CD8-positive, alpha-beta memory T cell (primary cell): ENCODE measurements around the gene LPGAT1. TPM values are rescaled to one million over a fixed set of nuclear protein-coding genes. Genes with fewer than 3 reads are reported as not detected.
A peak's percentile ranks its signal among the peaks of the same experiment; 100 is the strongest.

Experiments
- CTCF ChIA-PET: fragments of 350-600 bp; sonication (Branson Sonifier 250); formaldehyde crosslinking; loops from one replicate; lab custom pipeline; 2021; ENCODE audit warnings: antibody characterized with exemption; lab: Charles Lee
- POLR2A ChIA-PET: fragments of 350-600 bp; sonication (Branson Sonifier 250); formaldehyde crosslinking; loops from one replicate; lab custom pipeline; 2021; ENCODE audit warnings: antibody characterized with exemption; lab: Charles Lee
- DNase-seq, 5 donors: peaks; one replicate each; pipeline versions ENCODE4 v3.0.0 to v3.0.0-alpha.2; 2020 to 2022; ENCODE audit warnings: mixed read lengths in 1 of 5
- H3K27ac ChIP-seq: one replicate; pipeline ENCODE4 v1.7.0; 2013; ENCODE audit warnings: low read depth, mild to moderate bottlenecking, low read length, moderate library complexity
- H3K27me3 ChIP-seq: 2 replicates; pipeline ENCODE4 v1.7.0; 2013; ENCODE audit warnings: low read length, mild to moderate bottlenecking; ENCODE audit not compliant: insufficient read depth, poor library complexity, severe bottlenecking
- H3K36me3 ChIP-seq: 2 replicates; pipeline ENCODE4 v1.7.0; 2013; ENCODE audit warnings: mild to moderate bottlenecking, low read length, moderate library complexity; ENCODE audit not compliant: insufficient read depth
- H3K4me1 ChIP-seq: 2 replicates; pipeline ENCODE4 v1.7.0; 2013; ENCODE audit warnings: mild to moderate bottlenecking, low read length, moderate library complexity; ENCODE audit not compliant: insufficient read depth
- H3K4me3 ChIP-seq: 2 replicates; pipeline ENCODE4 v1.7.0; 2013; ENCODE audit warnings: mild to moderate bottlenecking, low read length
- H3K9me3 ChIP-seq: 2 replicates; pipeline ENCODE4 v1.7.0; 2013; ENCODE audit warnings: mild to moderate bottlenecking, low read length
- H3K27ac Mint-ChIP-seq, 8 donors: one replicate each; pipeline ENCODE4 v1.8.0; 2020 to 2021; ENCODE audit warnings: mixed read lengths in 8 of 8, mild to moderate bottlenecking in 6 of 8, inconsistent platforms in 3 of 8, moderate library complexity in 3 of 8
- H3K27me3 Mint-ChIP-seq, 2 donors: one replicate each; pipeline ENCODE4 v1.8.0; 2020 to 2021; ENCODE audit warnings: mixed read lengths in 2 of 2, mild to moderate bottlenecking in 1 of 2, moderate library complexity in 1 of 2
- H3K36me3 Mint-ChIP-seq, 3 donors: one replicate each; pipeline ENCODE4 v1.8.0; 2020 to 2021; ENCODE audit warnings: mixed read lengths in 3 of 3, inconsistent platforms in 1 of 3, mild to moderate bottlenecking in 1 of 3
- H3K4me1 Mint-ChIP-seq, 3 donors: one replicate each; pipeline ENCODE4 v1.8.0; 2020 to 2021; ENCODE audit warnings: mixed read lengths in 3 of 3, inconsistent platforms in 1 of 3, mild to moderate bottlenecking in 1 of 3
- H3K4me3 Mint-ChIP-seq, 7 donors: one replicate each; pipeline ENCODE4 v1.8.0; 2020 to 2021; ENCODE audit warnings: mixed read lengths in 7 of 7, mild to moderate bottlenecking in 6 of 7, moderate library complexity in 4 of 7, inconsistent platforms in 2 of 7
- H3K9me3 Mint-ChIP-seq, 5 donors: one replicate each; pipeline ENCODE4 v1.8.0; 2020 to 2022; ENCODE audit warnings: mixed read lengths in 5 of 5, mild to moderate bottlenecking in 3 of 5, moderate library complexity in 2 of 5, inconsistent platforms in 1 of 5
- polyA plus RNA-seq: library from polyadenylated mRNA; unstranded; fragments of 300-500 nt; fragmentation: Illumina TruSeq; gene quantifications from one replicate; pipeline ENCODE4 v1.2.3, GENCODE V29; 2021
- total RNA-seq, 2 experiments: library from RNA; stranded (reverse); gene quantifications; one replicate each; pipeline ENCODE4 v1.2.3, GENCODE V29; 2021

The LPGAT1 gene
- total and polyA plus RNA-seq, 3 experiments from 2014 or later: 25.3 to 28.9 (median 25.4) TPM

DNA sequence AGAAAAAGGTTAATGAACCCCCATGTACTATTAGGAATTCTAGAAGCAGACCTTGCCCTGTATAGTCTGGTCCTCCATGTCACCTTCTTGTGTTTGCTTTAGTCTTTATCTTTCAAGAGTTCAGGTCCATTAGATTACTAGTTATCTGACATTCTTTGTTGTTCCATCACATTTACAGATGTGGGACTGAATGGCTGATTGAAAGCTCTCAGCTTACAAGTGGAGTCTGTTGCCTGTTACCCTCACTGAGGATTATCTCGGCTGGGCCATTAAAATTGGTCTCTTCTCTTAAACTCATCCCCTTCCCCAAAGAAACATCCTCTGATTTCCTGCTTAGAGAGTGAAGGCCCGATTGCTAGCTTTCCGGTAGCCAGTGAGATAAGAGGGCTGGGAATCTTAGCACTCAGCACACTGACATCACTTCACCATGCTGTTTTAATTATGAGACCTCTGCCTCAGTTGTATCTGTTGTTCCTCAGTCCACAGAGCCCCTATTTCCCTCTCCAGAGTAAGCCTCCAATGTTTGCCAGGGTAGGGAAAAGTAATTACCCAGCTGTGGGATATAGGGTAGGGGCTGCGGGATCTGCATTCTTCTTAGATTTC, 76.8 kb downstream of the LPGAT1 start:
- no peaks in the 10 kb centered on the region for H3K27me3 Mint-ChIP-seq
- peaks cover 3 to 5% (median 4%) of the 10 kb centered on the region in 3 donors for H3K4me1 Mint-ChIP-seq
- Histone ChIP-seq H3K4me1 (no peaks in the 10 kb centered on the region), H3K27me3 (no peaks in the 10 kb centered on the region), H3K9me3 (no peaks in the 10 kb centered on the region), H3K36me3 (peaks cover 10% of the 10 kb centered on the region), H3K27ac (no peak overlapping the region), H3K4me3 (no peak overlapping the region)
- no peak overlapping the region for H3K4me3 Mint-ChIP-seq
- POLR2A ChIA-PET: no interaction called here
- no peaks in the 10 kb centered on the region for H3K9me3 Mint-ChIP-seq
- H3K27ac Mint-ChIP-seq: peak overlapping the region in 2 of 8 donors; percentile 12 to 64
- DNase-seq: no peak
- H3K36me3 Mint-ChIP-seq: peaks cover 0 to 44% (median 11%) of the 10 kb centered on the region in 3 donors
- CTCF ChIA-PET: no interaction called here

DNA sequence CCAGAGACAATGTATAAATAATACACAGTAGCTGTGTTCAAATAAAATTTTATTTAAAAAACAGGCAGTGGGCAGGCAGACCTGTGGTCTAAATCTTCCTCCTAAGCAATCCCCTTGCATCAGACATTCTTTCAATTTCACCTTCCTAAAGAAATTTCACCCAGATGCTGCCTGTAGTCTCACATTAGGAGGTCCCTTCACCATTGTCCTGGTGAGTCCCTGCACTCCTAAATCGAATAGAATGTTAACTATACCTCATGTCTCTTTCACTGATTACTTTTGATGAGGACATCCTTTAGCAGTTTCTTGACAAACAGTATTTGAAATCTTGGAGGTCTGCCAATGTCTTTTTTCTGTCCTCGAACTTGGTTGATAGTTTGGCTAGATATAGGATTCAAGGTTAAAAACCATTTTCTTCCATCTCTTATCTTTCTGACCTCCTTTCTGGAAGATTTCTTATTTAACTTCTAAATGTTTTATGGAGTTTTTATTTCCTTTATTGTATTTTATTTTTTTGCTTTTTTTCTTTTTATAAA, 77.5 kb downstream of the LPGAT1 start:
- Histone ChIP-seq H3K27me3 (no peaks in the 10 kb centered on the region), H3K36me3 (peaks cover 11% of the 10 kb centered on the region), H3K27ac (no peak overlapping the region), H3K4me1 (no peaks in the 10 kb centered on the region), H3K9me3 (no peaks in the 10 kb centered on the region), H3K4me3 (no peak overlapping the region)
- Mint-ChIP-seq H3K36me3 (peaks cover 0 to 43% (median 11%) of the 10 kb centered on the region in 3 donors), H3K27ac (peak overlapping the region in 4 of 8 donors; percentile 12 to 72 (median 33)), H3K4me1 (peaks cover 3 to 5% (median 4%) of the 10 kb centered on the region in 3 donors), H3K9me3 (no peaks in the 10 kb centered on the region), H3K4me3 (no peak overlapping the region), H3K27me3 (no peaks in the 10 kb centered on the region)
- no peak for DNase-seq
- ChIA-PET POLR2A (no interaction called here), CTCF (no interaction called here)

DNA sequence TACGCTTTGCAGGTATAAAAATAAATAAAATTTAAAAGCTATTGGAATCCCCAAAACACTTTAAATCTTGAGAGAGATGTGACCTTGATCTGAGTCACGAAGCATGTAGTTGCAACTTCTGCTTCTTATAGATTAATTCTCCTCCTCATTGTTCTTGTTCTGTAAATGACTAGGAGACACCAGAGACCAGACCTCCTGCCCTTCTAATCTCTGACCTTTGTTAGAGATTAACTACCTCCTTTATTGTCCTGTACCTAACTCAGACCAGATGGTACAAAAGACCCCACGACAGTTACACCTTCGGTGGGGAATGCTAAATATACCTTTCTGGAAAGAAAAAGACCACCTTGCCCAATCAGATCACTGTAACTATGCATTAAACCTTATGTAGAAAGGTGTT, 78.2 kb downstream of the LPGAT1 start:
- Histone ChIP-seq H3K4me3 (no peak overlapping the region), H3K9me3 (no peaks in the 10 kb centered on the region), H3K36me3 (peaks cover 11% of the 10 kb centered on the region), H3K27ac (no peak overlapping the region), H3K4me1 (no peaks in the 10 kb centered on the region), H3K27me3 (no peaks in the 10 kb centered on the region)
- Mint-ChIP-seq H3K4me1 (peaks cover 3 to 5% (median 4%) of the 10 kb centered on the region in 3 donors), H3K27me3 (no peaks in the 10 kb centered on the region), H3K4me3 (no peak overlapping the region), H3K27ac (no peak overlapping the region), H3K36me3 (peaks cover 0 to 41% (median 8%) of the 10 kb centered on the region in 3 donors), H3K9me3 (no peaks in the 10 kb centered on the region)
- ChIA-PET POLR2A (no interaction called here), CTCF (interaction anchor here (1.2 kb wide), 1 partner anchor 12 kb away, joined by 3 read pairs; no protein-coding TSS in a partner anchor)
- DNase-seq: no peak

DNA sequence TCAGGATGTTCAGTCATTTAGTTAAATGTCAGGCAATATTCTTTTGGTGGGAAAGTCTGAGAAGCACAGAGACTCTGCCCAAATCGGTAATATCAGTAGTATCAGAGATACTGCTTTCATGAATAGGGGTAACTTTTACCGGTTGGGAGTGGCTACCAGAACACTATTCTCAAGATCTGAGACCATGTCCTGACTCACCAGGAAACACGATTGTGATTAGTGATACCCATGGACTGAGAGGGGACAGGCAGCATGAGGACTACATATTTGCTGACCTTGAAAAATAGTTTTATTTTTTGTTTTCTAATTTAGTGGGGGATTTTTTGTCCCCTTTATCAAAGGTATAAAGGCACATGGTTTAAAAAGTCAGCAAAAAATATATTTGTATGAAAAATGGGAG, 79.1 kb downstream of the LPGAT1 start:
- Histone ChIP-seq H3K4me3 (no peak overlapping the region), H3K27me3 (no peaks in the 10 kb centered on the region), H3K9me3 (no peaks in the 10 kb centered on the region), H3K36me3 (peaks cover 11% of the 10 kb centered on the region), H3K4me1 (no peaks in the 10 kb centered on the region), H3K27ac (no peak overlapping the region)
- H3K27me3 Mint-ChIP-seq: no peaks in the 10 kb centered on the region
- no peak overlapping the region for H3K4me3 Mint-ChIP-seq
- no peak for DNase-seq
- peak overlapping the region in 2 of 8 donors; percentile 58 to 72 for H3K27ac Mint-ChIP-seq
- peaks cover 0 to 43% (median 7%) of the 10 kb centered on the region in 3 donors for H3K36me3 Mint-ChIP-seq
- H3K9me3 Mint-ChIP-seq: no peaks in the 10 kb centered on the region
- CTCF ChIA-PET: interaction anchor here (1.2 kb wide), 1 partner anchor 13 kb away, joined by 3 read pairs; no protein-coding TSS in a partner anchor
- H3K4me1 Mint-ChIP-seq: peaks cover 3 to 5% (median 4%) of the 10 kb centered on the region in 3 donors
- POLR2A ChIA-PET: no interaction called here

DNA sequence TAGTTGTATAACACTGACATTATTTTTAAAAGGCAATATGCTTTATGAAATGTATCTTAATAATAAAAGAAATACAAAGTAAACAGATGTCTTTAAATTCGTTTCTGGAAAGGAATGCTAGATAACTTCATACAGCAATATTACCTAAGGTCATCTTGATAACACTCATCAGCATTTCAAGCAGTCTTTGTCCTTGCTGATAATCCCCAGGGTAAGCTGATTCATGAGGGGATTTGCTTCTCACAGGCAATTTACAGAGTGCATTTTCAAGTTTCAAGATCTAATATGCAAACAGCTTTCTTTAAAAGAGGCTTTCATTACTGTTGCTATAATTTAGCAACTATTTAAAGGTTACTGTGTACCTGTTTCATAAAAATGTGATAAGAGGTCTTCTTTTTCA, 80.0 kb downstream of the LPGAT1 start:
- peaks cover 0 to 43% (median 7%) of the 10 kb centered on the region in 3 donors for H3K36me3 Mint-ChIP-seq
- CTCF ChIA-PET: interaction anchor here (2.4 kb wide), 1 partner anchor 11 kb away, joined by 7 read pairs; no protein-coding TSS in a partner anchor
- POLR2A ChIA-PET: no interaction called here

DNA sequence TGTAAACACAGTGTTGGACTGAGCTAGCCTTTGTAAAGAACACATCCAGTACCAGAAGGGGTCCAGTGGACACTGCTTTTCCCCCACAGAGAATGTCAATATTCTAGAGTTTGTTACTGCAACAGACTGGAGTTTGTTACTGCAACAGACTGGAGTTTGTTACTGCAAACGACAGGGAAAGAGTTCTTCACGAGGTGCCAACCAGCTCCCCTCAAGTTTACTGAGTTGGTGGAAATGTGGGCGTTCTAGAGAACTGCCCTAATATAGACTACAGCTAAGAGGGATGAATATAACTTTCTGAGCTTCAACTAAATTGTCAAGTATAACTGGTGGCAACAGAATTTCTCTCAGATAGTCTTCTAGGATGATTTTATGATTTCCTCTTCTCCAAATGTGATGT, 81.3 kb downstream of the LPGAT1 start:
- Histone ChIP-seq H3K9me3 (no peaks in the 10 kb centered on the region), H3K36me3 (peaks cover 11% of the 10 kb centered on the region), H3K4me3 (no peak overlapping the region), H3K27ac (no peak overlapping the region), H3K4me1 (no peaks in the 10 kb centered on the region), H3K27me3 (no peaks in the 10 kb centered on the region)
- peaks cover 0 to 40% (median 7%) of the 10 kb centered on the region in 3 donors for H3K36me3 Mint-ChIP-seq
- H3K27ac Mint-ChIP-seq: no peak overlapping the region
- H3K4me1 Mint-ChIP-seq: peaks cover 3 to 5% (median 4%) of the 10 kb centered on the region in 3 donors
- ChIA-PET CTCF (interaction anchor here (1.6 to 2.4 kb wide), 2 partner anchors 9 to 51 kb away, joined by 4 to 7 read pairs; no protein-coding TSS in a partner anchor), POLR2A (no interaction called here)
- DNase-seq: no peak
- no peaks in the 10 kb centered on the region for H3K27me3 Mint-ChIP-seq
- no peaks in the 10 kb centered on the region for H3K9me3 Mint-ChIP-seq
- no peak overlapping the region for H3K4me3 Mint-ChIP-seq

More for the DNA sequence above, 80.0 kb downstream of the LPGAT1 start:
- DNase-seq: no peak
- Mint-ChIP-seq H3K4me3 (no peak overlapping the region), H3K4me1 (peaks cover 3 to 5% (median 4%) of the 10 kb centered on the region in 3 donors), H3K27ac (peak overlapping the region in 1 of 8 donors; percentile 46), H3K9me3 (no peaks in the 10 kb centered on the region), H3K27me3 (no peaks in the 10 kb centered on the region)
- peaks cover 11% of the 10 kb centered on the region for H3K36me3 ChIP-seq
- no peak overlapping the region for H3K4me3 ChIP-seq
- no peak overlapping the region for H3K27ac ChIP-seq
- no peaks in the 10 kb centered on the region for H3K4me1 ChIP-seq
- no peaks in the 10 kb centered on the region for H3K9me3 ChIP-seq
- H3K27me3 ChIP-seq: no peaks in the 10 kb centered on the region

DNA sequence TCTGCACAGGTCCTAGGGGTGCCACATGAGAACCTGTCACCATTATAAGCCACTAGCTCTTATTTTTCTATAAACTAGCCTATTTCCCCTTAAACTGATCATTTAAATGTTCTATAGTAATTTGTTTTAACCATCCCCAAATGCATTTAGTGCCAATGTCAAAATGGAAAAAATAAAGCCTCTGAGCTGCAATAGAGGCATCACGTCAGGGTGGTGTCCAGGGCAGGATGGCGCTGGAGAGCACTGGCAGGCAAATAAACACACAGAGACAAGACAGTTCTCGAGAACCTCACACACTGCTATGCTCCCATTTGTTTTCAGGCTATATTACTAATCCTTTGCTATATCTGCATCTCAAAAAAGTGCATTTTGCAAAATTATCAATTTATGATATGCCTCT, 81.8 kb downstream of the LPGAT1 start:
- Histone ChIP-seq H3K9me3 (no peaks in the 10 kb centered on the region), H3K27me3 (no peaks in the 10 kb centered on the region), H3K27ac (no peak overlapping the region), H3K36me3 (peaks cover 11% of the 10 kb centered on the region), H3K4me1 (no peaks in the 10 kb centered on the region), H3K4me3 (no peak overlapping the region)
- no peak overlapping the region for H3K27ac Mint-ChIP-seq
- H3K36me3 Mint-ChIP-seq: peaks cover 0 to 40% (median 7%) of the 10 kb centered on the region in 3 donors
- CTCF ChIA-PET: interaction anchor here (1.6 to 2.4 kb wide), 2 partner anchors 9 to 51 kb away, joined by 4 to 7 read pairs; no protein-coding TSS in a partner anchor
- no peaks in the 10 kb centered on the region for H3K9me3 Mint-ChIP-seq
- no peaks in the 10 kb centered on the region for H3K27me3 Mint-ChIP-seq
- POLR2A ChIA-PET: no interaction called here
- no peak for DNase-seq
- peaks cover 2 to 5% (median 3%) of the 10 kb centered on the region in 3 donors for H3K4me1 Mint-ChIP-seq
- no peak overlapping the region for H3K4me3 Mint-ChIP-seq

DNA sequence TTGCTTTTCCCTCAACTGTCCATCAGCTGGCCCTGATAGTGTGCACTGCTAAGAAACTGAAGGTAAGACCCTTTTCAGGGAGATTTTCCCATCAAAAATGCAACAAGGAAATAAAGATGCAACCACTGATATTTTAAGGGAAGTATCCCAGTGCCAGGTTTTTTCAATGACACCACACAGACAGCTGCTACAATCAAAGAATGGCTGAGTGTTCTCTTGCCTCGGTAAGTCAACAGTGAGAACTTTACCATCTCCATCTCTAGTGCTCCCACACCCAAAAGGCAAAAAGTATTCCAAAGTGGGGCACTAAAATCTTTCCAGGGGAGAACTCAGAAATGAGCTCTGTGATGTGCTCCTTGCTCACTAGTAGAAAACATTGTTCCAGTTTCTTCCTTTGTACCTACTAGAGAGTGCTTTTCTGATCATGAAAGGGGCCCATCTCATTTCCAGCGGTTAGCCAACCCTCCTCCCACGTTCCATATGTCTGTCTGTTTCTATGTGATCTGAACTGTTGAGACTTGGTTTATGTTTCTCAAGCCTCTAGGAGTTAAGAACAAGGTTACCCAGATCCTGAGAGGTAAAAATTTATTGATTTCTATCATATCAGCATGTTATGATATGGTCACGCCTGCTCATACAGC, 87.6 kb downstream of the LPGAT1 start:
- Histone ChIP-seq H3K27ac (no peak overlapping the region), H3K27me3 (no peaks in the 10 kb centered on the region), H3K4me1 (peaks cover 24% of the 10 kb centered on the region), H3K36me3 (no peaks in the 10 kb centered on the region), H3K9me3 (no peaks in the 10 kb centered on the region), H3K4me3 (no peak overlapping the region)
- no peak for DNase-seq
- CTCF ChIA-PET: interaction anchor here (1.8 kb wide), 1 partner anchor 45 kb away, joined by 6 read pairs; no protein-coding TSS in a partner anchor
- Mint-ChIP-seq H3K9me3 (no peaks in the 10 kb centered on the region), H3K4me1 (peaks cover 28 to 31% (median 31%) of the 10 kb centered on the region in 3 donors), H3K4me3 (no peak overlapping the region), H3K27ac (peak overlapping the region in 3 of 8 donors; percentile 3 to 61 (median 18)), H3K27me3 (no peaks in the 10 kb centered on the region), H3K36me3 (peaks cover 0 to 10% (median 2%) of the 10 kb centered on the region in 3 donors)
- POLR2A ChIA-PET: no interaction called here
